K562 (cell line): ENCODE measurements around the gene ADK. TPM values are rescaled to one million over a fixed set of nuclear protein-coding genes. Genes with fewer than 3 reads are reported as not detected.

Experiments
- CAMTA2 ChIP-seq: fragments of 250-450 bp; sonication (Bioruptor Pico); conservative IDR thresholded peaks from 2 replicates; pipeline ENCODE4 v1.5.1; 2022
- CLOCK ChIP-seq: fragments of 250-450 bp; sonication (Bioruptor Pico); IDR thresholded peaks from 2 replicates; pipeline ENCODE4 v1.4.0; 2020; ENCODE audit warnings: mild to moderate bottlenecking, moderate library complexity, borderline replicate concordance
- MTA2 ChIP-seq: fragments of 450-650 bp; IDR thresholded peaks from 2 replicates; pipeline ENCODE4 v1.6.1; 2016; ENCODE audit warnings: low read depth
- PBX2 ChIP-seq, 2 experiments: IDR thresholded peaks in 1 of 2; conservative IDR thresholded peaks in 1 of 2; 2 replicates each; pipeline ENCODE4 v1.6.1; 2016; ENCODE audit warnings: low read depth in 2 of 2, mild to moderate bottlenecking in 1 of 2, missing compliant biosample characterization in 1 of 2, missing genetic modification characterization in 1 of 2, moderate library complexity in 1 of 2
- POLR2G ChIP-seq: fragments of 200-400 bp; formaldehyde crosslinking; IDR thresholded peaks from 2 replicates; pipeline ENCODE4 v1.6.1; 2017; ENCODE audit warnings: low read depth, mild to moderate bottlenecking, antibody characterized with exemption, low read length, moderate library complexity
- RNF219 ChIP-seq: fragments of 250-450 bp; sonication (Bioruptor Pico); IDR thresholded peaks from 2 replicates; pipeline ENCODE4 v1.5.0; 2022; ENCODE audit warnings: mild to moderate bottlenecking
- SLC30A9 ChIP-seq: fragments of 250-450 bp; sonication (Bioruptor Pico); IDR thresholded peaks from 2 replicates; pipeline ENCODE4 v1.8.0; 2022; ENCODE audit warnings: mild to moderate bottlenecking, moderate library complexity
- SNIP1 ChIP-seq: fragments of 450-650 bp; IDR thresholded peaks from 2 replicates; pipeline ENCODE4 v1.7.1; 2017; ENCODE audit warnings: low read depth, mild to moderate bottlenecking
- TAF15 ChIP-seq: fragments of 200-400 bp; formaldehyde crosslinking; IDR thresholded peaks from 2 replicates; pipeline ENCODE4 v1.6.1; 2017; ENCODE audit warnings: mild to moderate bottlenecking, low read depth, low read length, moderate library complexity
- TGIF2 ChIP-seq: sonication (generic); formaldehyde crosslinking; IDR thresholded peaks from 2 replicates; pipeline ENCODE4 v1.8.1; 2022; ENCODE audit warnings: mild to moderate bottlenecking, missing genetic modification reagents, moderate library complexity
- THRA ChIP-seq: fragments of 450-650 bp; IDR thresholded peaks from 2 replicates; pipeline ENCODE4 v1.6.1; 2017; ENCODE audit warnings: mild to moderate bottlenecking, moderate library complexity
- ZBTB26 ChIP-seq: fragments of 450-650 bp; formaldehyde crosslinking; IDR thresholded peaks from 2 replicates; pipeline ENCODE4 v1.4.0; 2022; ENCODE audit warnings: missing genetic modification characterization
- ZBTB49 ChIP-seq: sonication (generic); formaldehyde crosslinking; IDR thresholded peaks from 2 replicates; pipeline ENCODE4 v1.8.0; 2022; ENCODE audit warnings: missing genetic modification reagents, mild to moderate bottlenecking, borderline replicate concordance
- ZFX ChIP-seq: sonication (generic); formaldehyde crosslinking; IDR thresholded peaks from 2 replicates; pipeline ENCODE4 v1.8.0; 2022; ENCODE audit warnings: mild to moderate bottlenecking, missing genetic modification reagents, moderate library complexity
- polyA plus RNA-seq, 8 experiments: library from polyadenylated mRNA; depleted of rRNA in 4 of 8; stranded (reverse) in 5 of 8; unstranded in 3 of 8; fragments of >200 nt; fragmentation: Nextera tagmentation in 2 of 8; fragmentation: Illumina TruSeq in 1 of 8; extraction: Ambion mirVana in 2 of 8; extraction: Trizol in 1 of 8; gene quantifications; 2 replicates each; pipeline versions ENCODE4 v1.2.1 to v1.2.3, GENCODE V29; 2011 to 2014; ENCODE audit warnings: inconsistent platforms in 1 of 8, missing spikeins in 1 of 8
- total RNA-seq, 7 experiments: library from RNA; depleted of rRNA in 6 of 7; stranded (reverse); fragments of >200 nt in 6 of 7; fragmentation: Illumina TruSeq in 2 of 7; extraction: Trizol in 2 of 7; gene quantifications; 2 replicates each; pipeline versions ENCODE4 v1.2.1 to v1.2.3, GENCODE V29; 2011 to 2021; ENCODE audit warnings: low replicate concordance in 1 of 7

Gene ADK
- total and polyA plus RNA-seq, 9 of the 15 experiments (the other 6 are each of a cell fraction or from before 2014, with no cell fraction given), result 54.2 to 97.8 (median 73.6) TPM

GRCh38 chr10:74179111-74179710 is 28.2 kb downstream of the ADK start (continued):
- TF ChIP-seq CLOCK (CRISPR knock-in tag), result no peak
- TF ChIP-seq CAMTA2, result no peak
- no peak for TF ChIP-seq SNIP1
- TF ChIP-seq ZFX (CRISPR knock-in tag), result no peak
- no peak for TF ChIP-seq RNF219 (CRISPR knock-in tag)
- no peak for TF ChIP-seq TAF15
- no peak for TF ChIP-seq PBX2 (CRISPR knock-in tag; IDR thresholded peaks at IDR 0.05; ENCODE audit: low read depth)
- TF ChIP-seq PBX2 (tag; conservative IDR thresholded peaks at IDR 0.05; ENCODE audit: low read depth), result peak; percentile 63
- no peak for TF ChIP-seq SLC30A9 (CRISPR knock-in tag)
- no peak for TF ChIP-seq THRA
- TF ChIP-seq ZBTB26 (CRISPR knock-in tag), result peak; percentile 87
- no peak for TF ChIP-seq POLR2G
- TF ChIP-seq MTA2, result no peak
- no peak for TF ChIP-seq ZBTB49 (CRISPR knock-in tag)
- TF ChIP-seq TGIF2 (CRISPR knock-in tag), result no peak
